Activated CD8-positive, alpha-beta memory T cell treated with anti-CD3 and anti-CD28 coated beads for 48 hours (primary cell): Measurements from ENCODE around the gene MN1.

ENCODE experiments used
- DNase-seq, 3 experiments: peaks; one replicate each; pipeline ENCODE4 v3.0.0-alpha.2; 2020; ENCODE audit warnings: low read depth in 2 of 3, low spot score in 2 of 3

The MN1 gene

GRCh38 chr22:27719036-27719347 lies 82.6 kb downstream of the MN1 start:
- no peak for DNase-seq

- DNase-seq, result no peak
These were observed 83.1 kb downstream of the MN1 start for GRCh38 chr22:27718186-27719035.

GRCh38 chr22:27717094-27717493 lies 84.5 kb downstream of the MN1 start:
- DNase-seq, result no peak

- no peak for DNase-seq
These were observed 85.5 kb downstream of the MN1 start for GRCh38 chr22:27716074-27716473.

GRCh38 chr22:27715106-27715505 lies 86.5 kb downstream of the MN1 start:
- no peak for DNase-seq

GRCh38 chr22:27714068-27714467 lies 87.5 kb downstream of the MN1 start:
- DNase-seq, result no peak

GRCh38 chr22:27713461-27713860 lies 88.1 kb downstream of the MN1 start:
- no peak for DNase-seq

- no peak for DNase-seq
These were observed 89.8 kb downstream of the MN1 start for GRCh38 chr22:27711756-27712155.

GRCh38 chr22:27711012-27711411 lies 90.5 kb downstream of the MN1 start:
- DNase-seq, result no peak

GRCh38 chr22:27709919-27710675 lies 91.5 kb downstream of the MN1 start:
- DNase-seq, result no peak

- no peak for DNase-seq
These were observed 95.1 kb downstream of the MN1 start for GRCh38 chr22:27706489-27706888.

- DNase-seq, result no peak
These were observed 96.0 kb downstream of the MN1 start for GRCh38 chr22:27705408-27706080.

GRCh38 chr22:27704581-27704980 lies 97.0 kb downstream of the MN1 start:
- no peak for DNase-seq

- no peak for DNase-seq
These were observed 102.1 kb downstream of the MN1 start for GRCh38 chr22:27699383-27700019.

- no peak for DNase-seq
These were observed 102.7 kb downstream of the MN1 start for GRCh38 chr22:27698813-27699212.
